Neural progenitor cell (in vitro differentiated cells): ENCODE measurements around the gene GMEB1.

Experiments
- EZH2 ChIP-seq: fragments of 200-600 bp; sonication (generic); IDR thresholded peaks from 2 replicates; pipeline ENCODE4 v1.6.1; 2017; ENCODE audit warnings: antibody characterized with exemption, mild to moderate bottlenecking, moderate library complexity
- EZH2phosphoT487 ChIP-seq: fragments of 200-600 bp; sonication (generic); IDR thresholded peaks from 2 replicates; pipeline ENCODE4 v1.6.1; 2017; ENCODE audit warnings: antibody characterized with exemption
- TF ChIP-seq, protein P1 (sequence below): fragments of 200-600 bp; sonication (generic); IDR thresholded peaks from 2 replicates; pipeline ENCODE4 v1.5.1; 2017; ENCODE audit warnings: antibody characterized with exemption, mild to moderate bottlenecking

GRCh38 chr1:28744184-28744583 is 75.6 kb downstream of the GMEB1 start:
- TF ChIP-seq, protein P1, sequence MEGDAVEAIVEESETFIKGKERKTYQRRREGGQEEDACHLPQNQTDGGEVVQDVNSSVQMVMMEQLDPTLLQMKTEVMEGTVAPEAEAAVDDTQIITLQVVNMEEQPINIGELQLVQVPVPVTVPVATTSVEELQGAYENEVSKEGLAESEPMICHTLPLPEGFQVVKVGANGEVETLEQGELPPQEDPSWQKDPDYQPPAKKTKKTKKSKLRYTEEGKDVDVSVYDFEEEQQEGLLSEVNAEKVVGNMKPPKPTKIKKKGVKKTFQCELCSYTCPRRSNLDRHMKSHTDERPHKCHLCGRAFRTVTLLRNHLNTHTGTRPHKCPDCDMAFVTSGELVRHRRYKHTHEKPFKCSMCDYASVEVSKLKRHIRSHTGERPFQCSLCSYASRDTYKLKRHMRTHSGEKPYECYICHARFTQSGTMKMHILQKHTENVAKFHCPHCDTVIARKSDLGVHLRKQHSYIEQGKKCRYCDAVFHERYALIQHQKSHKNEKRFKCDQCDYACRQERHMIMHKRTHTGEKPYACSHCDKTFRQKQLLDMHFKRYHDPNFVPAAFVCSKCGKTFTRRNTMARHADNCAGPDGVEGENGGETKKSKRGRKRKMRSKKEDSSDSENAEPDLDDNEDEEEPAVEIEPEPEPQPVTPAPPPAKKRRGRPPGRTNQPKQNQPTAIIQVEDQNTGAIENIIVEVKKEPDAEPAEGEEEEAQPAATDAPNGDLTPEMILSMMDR: no peak
- no peak for TF ChIP-seq EZH2
- TF ChIP-seq EZH2phosphoT487: no peak
